GM12874 (cell line): ENCODE measurements around the gene SCUBE1.

Experiments used
- TF ChIP-seq, protein P1 (sequence below): IDR thresholded peaks from 2 replicates; pipeline ENCODE4 v1.5.1; 2011; ENCODE audit warnings: low read depth, mild to moderate bottlenecking, control low read depth, low read length, moderate library complexity; ENCODE audit not compliant: insufficient read depth

SCUBE1 gene

DNA sequence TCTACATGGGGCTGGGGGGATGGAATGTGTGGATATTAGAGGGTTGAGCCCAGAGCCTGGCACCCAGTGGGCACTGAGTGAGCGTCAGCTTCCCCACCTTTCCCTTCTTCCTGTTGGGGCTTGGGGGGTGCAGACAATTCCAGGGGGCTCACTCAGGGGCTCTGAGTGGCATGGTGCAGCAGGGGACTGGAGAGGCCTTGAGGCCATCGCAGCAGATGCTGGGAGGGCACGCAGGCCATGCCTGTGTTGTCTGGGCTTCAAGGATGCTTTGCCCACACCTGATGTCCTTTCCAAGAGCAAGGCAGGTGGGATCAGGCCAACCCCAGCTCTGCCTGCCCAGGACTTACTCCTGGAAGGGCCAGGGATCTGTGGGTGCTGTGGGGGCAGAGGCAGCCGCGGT, 145.0 kb downstream of the SCUBE1 start:
- TF ChIP-seq, protein P1, sequence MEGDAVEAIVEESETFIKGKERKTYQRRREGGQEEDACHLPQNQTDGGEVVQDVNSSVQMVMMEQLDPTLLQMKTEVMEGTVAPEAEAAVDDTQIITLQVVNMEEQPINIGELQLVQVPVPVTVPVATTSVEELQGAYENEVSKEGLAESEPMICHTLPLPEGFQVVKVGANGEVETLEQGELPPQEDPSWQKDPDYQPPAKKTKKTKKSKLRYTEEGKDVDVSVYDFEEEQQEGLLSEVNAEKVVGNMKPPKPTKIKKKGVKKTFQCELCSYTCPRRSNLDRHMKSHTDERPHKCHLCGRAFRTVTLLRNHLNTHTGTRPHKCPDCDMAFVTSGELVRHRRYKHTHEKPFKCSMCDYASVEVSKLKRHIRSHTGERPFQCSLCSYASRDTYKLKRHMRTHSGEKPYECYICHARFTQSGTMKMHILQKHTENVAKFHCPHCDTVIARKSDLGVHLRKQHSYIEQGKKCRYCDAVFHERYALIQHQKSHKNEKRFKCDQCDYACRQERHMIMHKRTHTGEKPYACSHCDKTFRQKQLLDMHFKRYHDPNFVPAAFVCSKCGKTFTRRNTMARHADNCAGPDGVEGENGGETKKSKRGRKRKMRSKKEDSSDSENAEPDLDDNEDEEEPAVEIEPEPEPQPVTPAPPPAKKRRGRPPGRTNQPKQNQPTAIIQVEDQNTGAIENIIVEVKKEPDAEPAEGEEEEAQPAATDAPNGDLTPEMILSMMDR, result no peak

DNA sequence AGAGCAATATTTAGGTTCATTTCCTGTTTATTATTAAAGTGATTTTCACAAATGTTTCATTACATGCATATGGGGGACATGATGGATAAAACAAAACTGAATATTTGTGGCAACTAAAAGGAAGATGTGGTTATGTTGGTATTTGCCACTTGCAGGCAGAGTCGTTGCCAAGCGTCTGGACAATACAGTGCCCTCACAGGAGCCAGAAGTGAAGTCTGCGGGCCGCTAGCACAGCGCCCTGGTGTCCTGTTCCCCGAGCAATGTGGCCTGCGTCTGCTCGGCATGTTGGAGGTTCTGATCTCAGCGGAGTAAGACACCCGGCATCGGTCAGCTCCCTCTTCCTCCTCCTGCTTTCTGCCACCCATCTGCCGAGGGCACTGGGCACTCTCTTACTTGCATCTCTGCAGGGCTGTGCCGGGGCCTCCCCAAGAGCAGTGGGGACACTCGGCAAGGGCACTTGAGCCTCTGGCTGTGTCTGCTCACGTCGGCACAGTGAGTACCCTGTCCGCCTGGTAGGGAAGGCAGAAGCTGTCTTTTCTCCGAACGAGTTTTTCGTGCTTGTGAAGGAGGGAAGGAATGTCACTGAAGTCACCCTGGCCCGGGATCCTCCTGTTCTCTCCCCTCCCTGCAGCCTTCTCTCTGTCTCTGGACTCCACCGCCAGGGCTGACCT, 145.8 kb downstream of the SCUBE1 start:
- TF ChIP-seq, protein P1, result no peak

DNA sequence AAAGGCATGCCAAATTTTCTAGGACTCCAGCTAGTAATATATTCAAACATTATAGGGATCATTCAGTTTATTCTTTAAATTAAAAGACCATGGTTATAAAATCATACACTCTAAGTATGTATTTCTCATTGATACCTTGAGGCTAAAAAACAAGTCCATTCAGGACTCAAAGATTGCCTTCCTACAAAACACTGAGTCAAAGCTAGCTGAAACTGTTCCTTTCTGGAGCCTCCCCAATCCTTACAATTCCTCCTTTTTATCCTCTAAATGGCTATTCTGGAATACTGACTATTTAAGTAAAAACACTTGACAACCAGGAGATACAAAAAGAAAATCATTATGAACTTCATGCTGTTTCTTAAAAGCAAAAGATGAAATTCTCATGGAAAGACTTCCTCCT, 151.3 kb downstream of the SCUBE1 start:
- TF ChIP-seq, protein P1, result no peak

DNA sequence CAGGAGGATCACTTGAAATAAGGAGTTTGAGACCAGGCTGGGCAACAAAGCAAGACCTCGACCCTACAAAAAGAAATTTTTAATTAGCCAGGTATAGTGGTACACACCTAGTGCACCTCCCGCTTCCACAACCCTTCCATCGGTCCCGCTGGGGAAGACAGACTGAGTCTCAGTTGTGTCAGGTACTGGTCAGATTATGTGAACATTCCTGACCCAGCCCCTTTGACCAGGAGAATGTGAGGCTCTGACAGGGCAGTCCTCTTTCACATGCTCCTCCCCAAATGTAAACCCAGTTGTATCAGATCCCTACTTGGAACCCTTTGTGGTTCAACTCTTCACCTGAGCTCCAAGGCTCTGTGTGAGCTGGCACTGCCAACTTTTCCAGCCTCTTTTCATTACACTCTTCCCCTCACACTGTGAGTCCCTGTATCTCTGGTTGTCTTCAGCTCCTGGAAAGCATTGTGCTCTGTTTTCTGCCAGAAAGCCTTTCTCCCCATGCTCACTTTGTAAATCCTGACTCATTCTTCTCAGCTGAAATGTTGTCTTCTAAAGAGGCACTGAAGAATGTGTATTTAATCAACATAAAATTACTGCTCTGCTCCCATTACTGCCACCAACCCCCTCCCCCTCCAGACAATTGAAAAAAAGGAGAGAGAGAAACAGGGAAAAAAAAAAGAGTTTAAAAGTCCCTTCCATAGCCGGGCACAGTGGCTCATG, 154.2 kb downstream of the SCUBE1 start:
- TF ChIP-seq, protein P1, result no peak

DNA sequence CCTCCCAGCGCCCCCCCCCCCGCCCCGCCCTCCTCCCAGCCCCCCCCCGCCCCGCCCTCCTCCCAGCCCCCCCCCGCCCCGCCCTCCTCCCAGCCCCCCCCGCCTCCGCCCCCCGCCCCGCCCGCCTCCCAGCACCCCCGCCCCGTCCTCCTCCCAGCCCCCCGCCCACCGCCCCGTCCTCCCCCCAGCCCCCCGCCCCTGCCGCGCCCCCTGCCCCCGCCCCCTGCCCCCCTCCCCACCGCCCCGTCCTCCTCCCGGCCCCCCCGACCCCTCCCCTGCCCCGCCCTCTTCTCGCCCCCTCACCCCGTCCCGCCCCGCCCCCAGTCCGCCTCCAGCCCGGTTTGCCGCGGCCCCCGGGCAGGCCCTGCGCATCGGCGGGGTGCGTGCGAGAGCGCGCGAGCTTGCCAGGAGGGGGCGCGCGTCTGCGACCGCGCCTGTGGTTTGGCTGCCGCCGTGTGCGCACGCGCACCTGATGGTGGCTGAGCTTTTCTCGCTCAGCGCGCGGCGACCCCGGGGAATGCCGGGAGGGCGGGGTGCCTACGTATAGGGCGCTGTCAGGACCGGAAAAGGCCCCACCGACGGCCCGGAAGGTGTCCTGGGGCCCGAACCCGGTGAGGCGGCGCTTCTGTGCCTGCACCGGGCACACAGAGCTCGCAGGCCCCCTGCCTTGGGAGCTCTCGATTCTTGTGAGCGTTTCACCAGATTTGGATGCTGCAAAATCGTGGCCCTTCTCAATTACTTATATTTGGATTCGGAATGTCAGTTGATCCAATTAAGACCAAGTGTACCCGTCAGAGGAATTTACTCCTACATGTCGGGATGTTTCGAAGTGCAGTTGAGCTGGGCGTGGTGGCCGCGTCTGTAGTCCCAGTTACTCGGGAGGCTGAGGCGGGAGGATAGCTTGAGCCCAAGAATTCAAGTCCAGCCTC, 155.7 kb downstream of the SCUBE1 start:
- TF ChIP-seq, protein P1, result peak; percentile 90

DNA sequence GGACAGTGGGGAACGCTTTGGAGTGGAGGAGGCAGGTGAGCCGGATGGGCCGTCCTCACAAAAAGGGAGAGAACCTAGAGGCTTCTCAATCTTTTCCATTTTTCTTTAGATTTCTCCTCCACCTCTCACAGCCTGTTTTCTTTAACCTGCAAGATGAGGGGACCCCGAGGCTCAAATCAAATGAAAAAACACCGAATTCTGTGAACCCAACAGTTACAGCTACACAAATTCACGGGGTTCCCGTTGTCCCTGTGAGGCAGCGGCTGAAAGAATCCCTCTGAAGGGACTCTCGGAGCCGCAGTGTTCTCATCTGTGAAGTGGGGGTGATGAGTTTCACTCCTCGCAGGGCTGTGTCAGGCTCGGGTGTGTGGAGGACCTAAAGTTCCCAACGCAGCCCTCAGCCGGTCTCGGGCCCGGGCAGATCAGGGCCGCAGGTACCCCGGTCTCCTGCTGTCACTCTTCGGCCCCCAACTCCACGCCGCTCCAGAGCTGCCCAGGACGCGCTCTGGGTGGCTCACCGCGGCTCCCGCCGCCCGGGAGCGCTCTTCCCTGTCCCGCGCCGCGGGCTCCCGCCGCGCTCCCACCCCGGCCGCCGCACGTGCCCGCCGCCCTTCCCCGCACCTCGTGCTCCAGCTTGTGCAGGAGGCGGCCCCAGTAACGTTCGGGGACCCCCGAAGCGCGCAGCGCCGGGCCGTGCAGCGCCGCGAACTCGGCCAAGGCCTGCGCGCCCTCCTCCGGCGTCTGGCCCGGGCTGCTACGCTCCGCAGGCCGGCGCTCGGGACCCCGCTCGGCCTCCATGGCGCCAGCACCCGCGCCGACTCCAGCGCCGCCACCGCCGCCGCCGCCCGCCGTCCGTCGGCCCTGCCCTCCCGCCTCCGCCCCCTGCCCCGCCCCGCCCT, 156.7 kb downstream of the SCUBE1 start, which contains the start of gene TTLL12:
Gene TTLL12, minus strand, starts transcription at position 863 of the 899 bp plus-strand sequence. Its CDS starts 65 bp downstream, at position 798.
- TF ChIP-seq, protein P1, result no peak
